WTC11 (cell line): ENCODE measurements around the gene NRP2. TPM values are rescaled to one million over a fixed set of nuclear protein-coding genes. Genes with fewer than 3 reads are reported as not detected.

ENCODE experiments used
- ATAC-seq: fragments of 200-7000 bp; cut with Tn5 transposase; 2 replicates; pipeline ENCODE4 v1.10.0; 2021; ENCODE audit warnings: mild to moderate bottlenecking, moderate library complexity
- CTCF ChIA-PET: fragments of 300-600 bp; sonication (Branson Sonifier 250); formaldehyde crosslinking; loops from one replicate; lab custom pipeline; 2021; ENCODE audit warnings: antibody characterized with exemption; lab: Charles Lee
- POLR2A ChIA-PET: fragments of 350-600 bp; sonication (Branson Sonifier 250); formaldehyde crosslinking; loops from one replicate; lab custom pipeline; 2021; ENCODE audit warnings: antibody characterized with exemption; lab: Charles Lee
- DNase-seq: peaks from one replicate; pipeline ENCODE4 v3.0.0; 2021; ENCODE audit warnings: low spot score
- H3K27ac Mint-ChIP-seq: 2 replicates; pipeline ENCODE4 v1.8.0; 2021; ENCODE audit warnings: mixed read lengths
- H3K27me3 Mint-ChIP-seq: 2 replicates; pipeline ENCODE4 v1.8.0; 2021; ENCODE audit warnings: low read depth, mild to moderate bottlenecking, moderate library complexity, mixed read lengths
- H3K36me3 Mint-ChIP-seq: 2 replicates; pipeline ENCODE4 v1.8.0; 2021; ENCODE audit warnings: mixed read lengths
- H3K4me1 Mint-ChIP-seq: 2 replicates; pipeline ENCODE4 v1.8.0; 2022; ENCODE audit warnings: mixed read lengths
- H3K4me3 Mint-ChIP-seq: 2 replicates; pipeline ENCODE4 v1.8.0; 2021; ENCODE audit warnings: mild to moderate bottlenecking, moderate library complexity, mixed read lengths
- H3K9me3 Mint-ChIP-seq: 2 replicates; pipeline ENCODE4 v1.8.0; 2021; ENCODE audit warnings: mixed read lengths
- AFF4 ChIP-seq: sonication (generic); formaldehyde crosslinking; IDR thresholded peaks from 2 replicates; pipeline ENCODE4 v1.8.1; 2023; ENCODE audit warnings: mild to moderate bottlenecking, missing genetic modification reagents, borderline replicate concordance
- ATF6 ChIP-seq: sonication (generic); formaldehyde crosslinking; IDR thresholded peaks from 2 replicates; pipeline ENCODE4 v1.8.1; 2023; ENCODE audit warnings: mild to moderate bottlenecking, missing genetic modification reagents
- E2F1 ChIP-seq: sonication (generic); formaldehyde crosslinking; IDR thresholded peaks from 2 replicates; pipeline ENCODE4 v1.8.0; 2022; ENCODE audit warnings: mild to moderate bottlenecking, missing genetic modification reagents
- FOXP4 ChIP-seq: sonication (generic); formaldehyde crosslinking; IDR thresholded peaks from 2 replicates; pipeline ENCODE4 v1.8.0; 2022; ENCODE audit warnings: mild to moderate bottlenecking, missing genetic modification reagents
- GRHL2 ChIP-seq: fragments of 250-450 bp; sonication (Bioruptor Pico); IDR thresholded peaks from 2 replicates; pipeline ENCODE4 v1.8.0; 2022; ENCODE audit warnings: mild to moderate bottlenecking, moderate library complexity; ENCODE audit not compliant: insufficient replicate concordance, severe bottlenecking
- MAX ChIP-seq: sonication (generic); formaldehyde crosslinking; IDR thresholded peaks from 2 replicates; pipeline ENCODE4 v1.8.0; 2022; ENCODE audit warnings: mild to moderate bottlenecking, missing genetic modification reagents
- MXD4 ChIP-seq: fragments of 250-450 bp; sonication (Bioruptor Pico); IDR thresholded peaks from 2 replicates; pipeline ENCODE4 v1.8.0; 2021; ENCODE audit warnings: mild to moderate bottlenecking, moderate library complexity, borderline replicate concordance
- ZBTB21 ChIP-seq: sonication (generic); formaldehyde crosslinking; IDR thresholded peaks from 2 replicates; pipeline ENCODE4 v1.8.1; 2023; ENCODE audit warnings: mild to moderate bottlenecking, missing genetic modification reagents, borderline replicate concordance
- ZNF121 ChIP-seq: sonication (generic); formaldehyde crosslinking; IDR thresholded peaks from 2 replicates; pipeline ENCODE4 v1.8.0; 2023; ENCODE audit warnings: missing genetic modification reagents
- ZNF396 ChIP-seq: fragments of 250-450 bp; sonication (Bioruptor Pico); IDR thresholded peaks from 2 replicates; pipeline ENCODE4 v1.8.0; 2021; ENCODE audit warnings: mild to moderate bottlenecking, moderate library complexity, borderline replicate concordance
- ZNF423 ChIP-seq: fragments of 250-450 bp; sonication (Bioruptor Pico); IDR thresholded peaks from 2 replicates; pipeline ENCODE4 v2.1.2; 2022; ENCODE audit warnings: mild to moderate bottlenecking, moderate library complexity
- total RNA-seq: library from RNA; stranded (reverse); gene quantifications from 3 replicates; pipeline ENCODE4 v1.2.3, GENCODE V29; 2021

NRP2 gene
- total RNA-seq, 1 experiment from 2014 or later: 41.0 TPM

GRCh38 chr2:205686056-205686782 is 3.9 kb downstream of the NRP2 start:
- Mint-ChIP-seq H3K27me3 (peaks cover 66% of the 10 kb centered on the region), H3K4me1 (peaks cover 60% of the 10 kb centered on the region), H3K4me3 (peak overlapping the region; percentile 78), H3K36me3 (peaks cover 3% of the 10 kb centered on the region; the same call in 1 of the 2 replicates), H3K27ac (no peak overlapping the region), H3K9me3 (no peaks in the 10 kb centered on the region)
- ATAC-seq (no peak), DNase-seq (no peak)
- ChIA-PET CTCF (interaction anchor here (1.0 to 5.1 kb wide), 3 partner anchors 10 to 35 kb away, joined by 5 to 41 read pairs (median 6); no protein-coding TSS in a partner anchor), POLR2A (interaction anchor here (0.5 kb wide), 1 partner anchor 508 kb away, joined by 5 read pairs; no protein-coding TSS in a partner anchor)
- TF ChIP-seq AFF4 (CRISPR knock-in tag): 0 out of 2 replicates have a peak, but pooled peaks have one; percentile 7
- no peak for TF ChIP-seq ATF6
- no peak for TF ChIP-seq ZNF396 (CRISPR knock-in tag)
- TF ChIP-seq FOXP4 (CRISPR knock-in tag): no peak
- no peak for TF ChIP-seq ZNF121 (CRISPR knock-in tag)
- TF ChIP-seq GRHL2 (CRISPR knock-in tag): no peak
- no peak for TF ChIP-seq ZNF423 (CRISPR knock-in tag)
- TF ChIP-seq E2F1: no peak
- no peak for TF ChIP-seq MXD4 (CRISPR knock-in tag)

- 0 out of 2 replicates have a peak, but pooled peaks have one; percentile 21 for TF ChIP-seq MAX
- no peak for TF ChIP-seq ZBTB21 (CRISPR knock-in tag)
- TF ChIP-seq, all 79 proteins: peak for 1
- H3K4me3 Mint-ChIP-seq: peak overlapping the region; percentile 78
- no peak overlapping the region for H3K27ac Mint-ChIP-seq
- DNase-seq: no peak
- ATAC-seq: peak; percentile 4; the same call in 1 of the 2 replicates
- H3K27me3 Mint-ChIP-seq: peaks cover 60% of the 10 kb centered on the region
- H3K36me3 Mint-ChIP-seq: peaks cover 3% of the 10 kb centered on the region; the same call in 1 of the 2 replicates
- POLR2A ChIA-PET: interaction anchor here (0.5 kb wide), 1 partner anchor 37 kb away, joined by 4 read pairs; no protein-coding TSS in a partner anchor
- H3K4me1 Mint-ChIP-seq: peaks cover 54% of the 10 kb centered on the region
- no peaks in the 10 kb centered on the region for H3K9me3 Mint-ChIP-seq
- CTCF ChIA-PET: interaction anchor here (1.0 to 2.0 kb wide), 4 partner anchors 9 to 239 kb away, joined by 3 to 10 read pairs (median 6); no protein-coding TSS in a partner anchor
Measured at GRCh38 chr2:205686783-205687640, 4.7 kb downstream of the NRP2 start.
